ENCODE results near the gene PPP1R10.

DNA sequence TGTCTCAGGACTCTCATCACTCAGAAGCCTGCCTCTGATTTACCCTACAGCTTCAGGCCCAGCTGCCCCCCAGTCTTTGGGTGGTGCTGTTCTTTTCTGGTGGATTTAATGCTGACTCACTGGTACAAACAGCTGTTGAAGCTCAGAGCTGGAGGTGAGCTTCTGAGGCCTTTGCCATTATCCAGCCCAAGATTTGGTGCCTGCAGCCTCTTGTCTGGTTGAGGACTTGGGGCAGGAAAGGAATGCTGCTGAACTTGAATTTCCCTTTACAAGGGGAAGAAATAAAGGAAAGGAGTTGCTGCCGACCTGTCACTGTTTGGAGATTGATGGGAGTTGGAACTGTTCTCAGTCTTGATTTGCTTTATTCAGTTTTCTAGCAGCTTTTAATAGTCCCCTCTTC is 26.0 kb downstream of the PPP1R10 start:
- TF ChIP-seq POLR2AphosphoS5 (IDR thresholded peaks at IDR 0.05; ENCODE audit: borderline replicate concordance, low read depth, low read length): no peak
- TF ChIP-seq EZH2 (IDR thresholded peaks at IDR 0.05): no peak
